HEK293 (cell line): ENCODE data around the gene ACOT7.

Experiments
- CTCF ChIA-PET: fragments of 350-600 bp; formaldehyde crosslinking; extraction: SDS; loops from one replicate; lab custom pipeline; 2021; ENCODE audit warnings: antibody characterized with exemption; lab: Yijun Ruan, JAX
- POLR2A ChIA-PET: fragments of 300-600 bp; formaldehyde crosslinking; extraction: SDS; loops from one replicate; lab custom pipeline; 2020; ENCODE audit warnings: antibody characterized with exemption, inconsistent platforms; lab: Yijun Ruan, JAX
- H3K27ac ChIP-seq: fragments of 200-500 bp; sonication (Bioruptor generic); 2 replicates; pipeline ENCODE4 v1.5.1; 2014; ENCODE audit warnings: low read depth, low read length, control low read depth, inconsistent platforms; ENCODE audit errors: extremely low read depth
- H3K36me3 ChIP-seq, 2 experiments: fragments of 200-500 bp in 1 of 2; sonication (Bioruptor generic) in 1 of 2; 1 replicate in 1 of 2; 2 replicates in 1 of 2; pipeline ENCODE4 v1.5.1; 2014 to 2017; ENCODE audit warnings: inconsistent platforms in 2 of 2, low read length in 2 of 2; ENCODE audit not compliant: control insufficient read depth in 2 of 2, insufficient read depth in 1 of 2
- H3K4me1 ChIP-seq: fragments of 200-500 bp; sonication (Bioruptor generic); 2 replicates; pipeline ENCODE4 v1.5.1; 2014; ENCODE audit warnings: mild to moderate bottlenecking, low read length, inconsistent platforms; ENCODE audit not compliant: control insufficient read depth, insufficient read depth
- H3K4me3 ChIP-seq: 2 replicates; pipeline ENCODE4 v1.5.1; 2011; ENCODE audit warnings: low read depth, mild to moderate bottlenecking, control low read depth, low read length, moderate library complexity
- H3K9me3 ChIP-seq: fragments of 200-500 bp; sonication (Bioruptor generic); 2 replicates; pipeline ENCODE4 v1.5.1; 2014; ENCODE audit warnings: low read depth, low read length, inconsistent platforms; ENCODE audit not compliant: control insufficient read depth, insufficient read depth
- ATF2 ChIP-seq: fragments of 450-650 bp; formaldehyde crosslinking; IDR thresholded peaks from 2 replicates; pipeline ENCODE4 v1.5.1; 2016; ENCODE audit warnings: missing biosample characterization, missing genetic modification characterization, low read depth
- KLF10 ChIP-seq: fragments of 450-650 bp; IDR thresholded peaks from 2 replicates; pipeline ENCODE4 v1.5.1; 2018; ENCODE audit warnings: missing biosample characterization, mild to moderate bottlenecking, missing genetic modification characterization
- PATZ1 ChIP-seq: fragments of 450-650 bp; formaldehyde crosslinking; IDR thresholded peaks from 2 replicates; pipeline ENCODE4 v1.5.1; 2016; ENCODE audit warnings: missing biosample characterization, missing genetic modification characterization
- REST ChIP-seq: fragments of 450-650 bp; formaldehyde crosslinking; IDR thresholded peaks from 2 replicates; pipeline ENCODE4 v1.5.1; 2016; ENCODE audit warnings: missing biosample characterization, missing genetic modification characterization
- SCRT1 ChIP-seq: fragments of 450-650 bp; formaldehyde crosslinking; IDR thresholded peaks from 2 replicates; pipeline ENCODE4 v1.5.1; 2016; ENCODE audit warnings: missing biosample characterization, missing genetic modification characterization, borderline replicate concordance
- SP3 ChIP-seq: fragments of 450-650 bp; formaldehyde crosslinking; IDR thresholded peaks from 2 replicates; pipeline ENCODE4 v1.5.1; 2016; ENCODE audit warnings: missing biosample characterization, missing genetic modification characterization
- ZBTB26 ChIP-seq: fragments of 450-650 bp; formaldehyde crosslinking; optimal IDR thresholded peaks from 2 replicates; pipeline ENCODE3; 2016; ENCODE audit warnings: missing biosample characterization, mild to moderate bottlenecking, missing genetic modification characterization
- ZNF202 ChIP-seq: fragments of 450-650 bp; formaldehyde crosslinking; IDR thresholded peaks from 2 replicates; pipeline ENCODE4 v1.5.1; 2016; ENCODE audit warnings: missing biosample characterization, missing genetic modification characterization, borderline replicate concordance
- ZNF211 ChIP-seq: fragments of 450-650 bp; formaldehyde crosslinking; IDR thresholded peaks from 2 replicates; pipeline ENCODE4 v1.5.1; 2016; ENCODE audit warnings: low read depth, missing biosample characterization, missing genetic modification characterization
- ZNF23 ChIP-seq: fragments of 450-650 bp; formaldehyde crosslinking; IDR thresholded peaks from 2 replicates; pipeline ENCODE4 v1.5.1; 2016; ENCODE audit warnings: missing biosample characterization, missing genetic modification characterization, borderline replicate concordance
- ZNF560 ChIP-seq: fragments of 450-650 bp; formaldehyde crosslinking; IDR thresholded peaks from 2 replicates; pipeline ENCODE4 v1.5.1; 2017; ENCODE audit warnings: missing biosample characterization, missing genetic modification characterization, borderline replicate concordance
- ZXDB ChIP-seq: fragments of 450-650 bp; formaldehyde crosslinking; IDR thresholded peaks from 2 replicates; pipeline ENCODE4 v1.5.1; 2016; ENCODE audit warnings: missing biosample characterization, missing genetic modification characterization
- TF ChIP-seq, protein P1 (sequence below): fragments of 450-650 bp; formaldehyde crosslinking; IDR thresholded peaks from 2 replicates; pipeline ENCODE4 v1.5.1; 2016; ENCODE audit warnings: missing biosample characterization, missing genetic modification characterization

Gene ACOT7

DNA sequence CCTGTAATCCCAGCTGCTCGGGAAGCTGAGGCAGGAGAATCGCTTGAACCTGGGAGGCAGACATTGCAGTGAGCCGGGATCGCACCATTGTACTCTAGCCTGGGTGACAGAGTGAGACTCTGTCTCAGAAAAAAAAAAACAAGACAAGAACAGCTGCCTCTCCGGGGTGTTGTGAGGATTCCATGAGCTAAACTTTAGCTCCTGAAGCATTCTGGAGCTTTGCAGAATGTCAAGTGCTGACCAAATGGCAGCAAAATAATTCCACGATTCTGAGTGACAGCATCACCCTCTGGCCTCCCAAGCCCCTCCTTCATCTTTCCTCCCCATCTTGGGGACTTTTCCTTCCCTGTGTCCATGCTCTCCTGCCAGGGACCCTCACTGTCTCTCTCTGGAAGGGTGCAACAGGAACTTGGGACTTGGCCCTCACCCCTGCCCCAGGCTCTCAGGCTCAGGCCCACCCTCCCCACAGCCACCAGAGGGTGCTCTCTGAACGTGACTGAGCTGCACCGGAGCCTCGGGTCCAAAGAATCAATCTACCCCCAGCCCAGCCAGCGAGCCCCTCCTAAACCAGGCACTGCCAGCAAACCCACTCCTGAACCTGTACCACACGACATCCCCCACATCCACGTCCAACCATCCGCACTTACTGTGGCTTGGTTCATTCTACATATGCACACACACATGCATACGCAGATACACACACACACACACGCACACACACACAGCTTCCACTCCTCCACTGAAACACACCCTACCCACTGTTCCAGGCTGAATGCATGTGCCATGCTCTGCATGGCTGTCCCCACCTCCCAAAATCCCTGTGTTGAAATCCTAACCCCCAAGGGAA is 45.7 kb downstream of the ACOT7 start (continued):
- TF ChIP-seq PATZ1 (tag by site-specific recombination), result peak; percentile 88
- no peak for TF ChIP-seq ZNF211 (tag by site-specific recombination)
- no peak for TF ChIP-seq ZXDB (tag by site-specific recombination)
- TF ChIP-seq ZNF202 (tag by site-specific recombination), result no peak

DNA sequence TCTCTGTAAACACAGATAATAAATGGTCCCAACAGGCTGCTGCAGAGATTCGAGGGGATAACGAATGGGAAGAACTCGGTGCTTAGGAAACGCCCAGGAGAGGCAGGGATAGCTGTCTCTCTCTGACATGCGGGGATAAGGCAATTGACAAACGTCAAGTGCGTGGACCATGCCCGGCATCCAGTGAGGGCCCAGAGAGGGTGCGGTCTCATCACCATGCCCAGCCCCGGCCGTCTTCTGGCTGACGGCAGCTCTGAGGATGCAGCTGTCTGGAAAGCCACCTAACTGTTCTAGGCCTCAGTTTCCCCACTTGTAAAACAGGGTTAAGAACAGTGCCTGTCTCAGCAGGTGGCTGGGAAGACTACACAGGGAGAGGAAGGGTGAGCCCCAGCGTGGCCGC is 48.1 kb downstream of the ACOT7 start:
- Histone ChIP-seq H3K27ac (no peak overlapping the region), H3K9me3 (no peaks in the 10 kb centered on the region), H3K36me3 (peaks cover 0 to 52% of the 10 kb centered on the region in 2 experiments; a peak in 2 of 3 replicates), H3K4me1 (no peaks in the 10 kb centered on the region), H3K4me3 (no peak overlapping the region)
- ChIA-PET POLR2A (no interaction called here), CTCF (interaction anchor here (0.7 to 12.3 kb wide), 7 partner anchors 11 to 258 kb away, joined by 3 to 181 read pairs (median 4); no protein-coding TSS in a partner anchor)
- TF ChIP-seq SP3 (no peak), REST (tag by site-specific recombination) (no peak), ZBTB26 (tag by site-specific recombination) (no peak), ZNF560 (no peak), SCRT1 (tag by site-specific recombination) (no peak), ATF2 (no peak), KLF10 (no peak), ZNF23 (no peak)
- TF ChIP-seq, protein P1, sequence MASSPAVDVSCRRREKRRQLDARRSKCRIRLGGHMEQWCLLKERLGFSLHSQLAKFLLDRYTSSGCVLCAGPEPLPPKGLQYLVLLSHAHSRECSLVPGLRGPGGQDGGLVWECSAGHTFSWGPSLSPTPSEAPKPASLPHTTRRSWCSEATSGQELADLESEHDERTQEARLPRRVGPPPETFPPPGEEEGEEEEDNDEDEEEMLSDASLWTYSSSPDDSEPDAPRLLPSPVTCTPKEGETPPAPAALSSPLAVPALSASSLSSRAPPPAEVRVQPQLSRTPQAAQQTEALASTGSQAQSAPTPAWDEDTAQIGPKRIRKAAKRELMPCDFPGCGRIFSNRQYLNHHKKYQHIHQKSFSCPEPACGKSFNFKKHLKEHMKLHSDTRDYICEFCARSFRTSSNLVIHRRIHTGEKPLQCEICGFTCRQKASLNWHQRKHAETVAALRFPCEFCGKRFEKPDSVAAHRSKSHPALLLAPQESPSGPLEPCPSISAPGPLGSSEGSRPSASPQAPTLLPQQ, result no peak
